Stimulated activated CD8-positive, alpha-beta memory T cell treated with anti-CD3 and anti-CD28 coated beads, Interleukin-15, amount 100 ng/mL, for 1 hour (primary cell): ENCODE data around the gene POLQ.
"Not testable (repeated sequence)": the region's sequence is repeated elsewhere in the genome, so short reads cannot be mapped to it uniquely, and the experiment has no call there.

Source experiments
- DNase-seq: peaks from one replicate; pipeline ENCODE4 v3.0.0-alpha.2; 2020; ENCODE audit warnings: low read depth

Gene POLQ

DNA sequence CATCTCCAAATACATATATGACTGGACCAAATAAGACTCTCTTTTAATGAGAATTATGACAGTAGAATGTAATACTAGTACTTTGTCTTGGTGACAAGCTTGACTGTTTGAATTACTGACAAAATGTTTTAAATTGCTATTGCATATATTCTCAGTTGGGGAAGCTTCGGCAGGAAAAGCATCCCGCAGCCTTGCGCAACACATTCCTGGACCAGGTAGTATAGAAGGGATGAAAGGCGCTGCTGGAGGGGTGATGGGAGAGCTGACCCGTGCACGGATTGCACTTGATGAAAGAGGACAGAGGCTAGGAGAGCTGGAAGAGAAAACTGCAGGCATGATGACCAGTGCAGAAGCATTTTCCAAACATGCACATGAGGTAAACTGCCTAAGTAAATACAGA is 127.6 kb downstream of the POLQ start:
- no peak for DNase-seq

DNA sequence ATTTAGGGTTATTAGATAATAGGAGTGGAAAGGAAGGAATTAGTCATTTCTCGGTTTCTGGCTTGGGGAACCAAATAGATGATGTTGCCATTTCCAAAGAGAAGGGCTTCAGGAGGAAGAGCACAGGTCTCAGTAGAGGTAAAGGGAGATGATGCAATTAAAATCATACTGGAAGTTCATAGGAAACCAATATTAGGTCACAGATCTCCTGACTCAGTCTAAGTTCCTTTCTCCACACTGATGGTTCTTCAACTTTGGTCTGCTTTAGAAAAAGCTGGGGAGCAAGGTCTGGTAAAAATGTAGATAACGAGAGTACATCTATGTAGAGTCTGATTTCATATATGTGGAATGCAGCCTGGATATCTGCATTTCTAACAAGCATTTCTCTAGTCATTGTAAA is 130.9 kb downstream of the POLQ start:
- no peak for DNase-seq

DNA sequence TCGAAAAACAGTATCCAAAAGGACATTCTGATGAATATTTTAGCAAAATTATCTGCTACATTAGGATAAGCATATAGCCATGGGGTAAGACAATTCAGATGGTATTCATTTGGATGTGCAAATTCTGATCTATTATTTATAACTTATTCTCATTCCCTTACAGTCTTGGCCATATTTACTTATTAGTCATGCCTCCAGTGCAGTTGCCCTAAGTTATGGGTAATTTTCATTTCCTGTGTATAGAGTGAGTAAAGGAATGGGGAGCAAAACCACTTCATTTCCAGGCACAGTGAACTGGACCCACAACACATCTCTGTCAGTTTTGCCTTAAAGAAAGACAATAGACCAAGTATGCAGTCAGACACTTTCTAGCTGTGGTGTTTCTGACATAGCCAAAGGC is 134.3 kb downstream of the POLQ start:
- no peak for DNase-seq

DNA sequence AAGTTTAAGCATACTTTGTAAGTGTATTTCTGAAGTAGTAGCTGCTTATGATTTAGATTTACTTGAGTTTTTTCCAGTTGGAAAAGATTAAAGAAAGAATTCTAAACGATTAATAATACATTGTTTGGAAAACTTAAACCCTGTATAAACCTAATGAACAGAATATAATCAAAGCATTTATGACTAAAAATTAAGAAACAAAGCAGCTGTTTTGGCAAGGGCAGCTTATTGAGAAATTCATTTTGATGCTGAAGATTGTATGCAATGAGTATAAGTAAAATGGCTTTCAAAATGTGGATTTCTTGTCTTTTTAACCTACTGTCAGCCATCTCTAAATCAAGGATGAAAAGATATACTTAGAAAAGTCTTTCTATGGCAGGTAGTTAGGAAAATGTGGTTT is 140.2 kb downstream of the POLQ start:
- DNase-seq, result no peak

DNA sequence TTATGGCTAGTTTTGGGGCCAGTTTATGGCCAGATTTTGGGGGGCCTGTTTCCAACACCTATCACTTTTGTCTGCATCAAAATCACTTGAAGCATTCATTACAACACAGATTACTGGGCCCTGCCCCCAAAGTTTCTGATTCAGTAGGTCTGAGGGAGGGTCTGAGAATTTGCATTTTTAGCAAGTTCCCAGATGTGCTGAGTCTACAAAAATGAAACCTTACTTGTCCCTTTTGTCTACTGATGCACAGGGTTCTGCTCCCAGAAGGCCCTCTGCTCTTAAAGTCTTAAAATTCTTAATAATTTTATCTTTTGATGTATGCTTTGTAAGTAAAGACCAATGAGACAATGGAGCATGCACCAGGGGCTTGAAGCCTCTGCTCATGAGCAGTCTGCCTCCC is 146.0 kb downstream of the POLQ start:
- DNase-seq, result no peak

DNA sequence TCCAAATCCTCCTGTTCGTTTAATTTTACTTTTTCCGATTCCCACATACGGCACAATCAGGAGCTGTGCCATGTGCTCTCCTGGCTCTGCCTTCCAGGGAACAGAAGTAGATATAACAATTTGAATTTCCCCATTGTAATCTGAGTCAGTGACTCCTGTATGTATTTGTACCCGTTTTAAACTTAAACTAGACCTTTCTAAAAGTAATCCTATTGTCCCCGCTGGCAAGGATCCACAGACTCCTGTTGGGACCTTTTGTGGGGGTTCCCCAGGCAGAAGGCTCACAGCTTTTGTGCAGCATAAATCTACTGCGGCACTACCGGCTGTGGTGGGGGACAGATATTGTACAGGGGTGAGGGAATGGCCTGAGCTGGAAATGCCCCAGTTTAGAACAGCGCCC is 147.7 kb downstream of the POLQ start:
- DNase-seq, result not testable (repeated sequence)

DNA sequence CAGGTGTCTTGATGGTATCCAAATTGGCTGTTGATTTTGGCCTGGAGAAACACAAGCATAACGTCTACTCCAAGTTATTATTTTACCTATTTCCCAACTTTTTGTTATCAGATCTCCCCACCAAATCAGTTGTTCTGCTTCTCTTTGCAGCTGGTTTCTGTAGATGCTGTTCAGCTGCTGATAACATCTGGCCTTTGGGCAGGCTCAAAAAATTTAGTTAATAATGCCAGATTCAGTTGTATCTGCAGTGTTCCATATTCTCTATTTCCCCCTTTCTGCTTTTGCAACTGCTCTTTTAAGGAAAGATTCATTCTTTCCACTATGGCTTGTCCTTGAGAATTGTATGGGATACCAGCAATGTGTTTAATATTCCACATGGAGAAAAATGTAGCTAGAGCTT is 149.8 kb downstream of the POLQ start:
- not testable (repeated sequence) for DNase-seq

DNA sequence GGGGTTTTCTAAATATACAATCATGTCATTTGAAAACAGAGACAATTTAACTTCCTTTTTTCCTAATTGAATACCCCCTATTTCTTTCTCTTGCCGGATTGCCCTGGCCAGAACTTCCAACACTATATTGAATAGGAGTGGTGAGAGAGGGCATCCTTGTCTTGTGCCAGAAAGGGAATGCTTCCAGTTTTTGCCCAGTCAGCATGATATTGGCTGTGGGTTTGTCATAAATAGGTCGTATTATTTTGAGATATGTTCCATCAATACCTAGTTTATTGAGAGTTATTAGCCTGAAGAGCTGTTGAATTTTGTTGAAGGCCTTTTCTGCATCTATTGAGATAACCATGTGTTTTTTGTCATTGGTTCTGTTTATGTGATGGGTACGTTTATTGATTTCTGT is 157.5 kb downstream of the POLQ start:
- DNase-seq, result not testable (repeated sequence)
